GM10248 (cell line): ENCODE measurements around the gene GALNT1.

Experiments used
- CTCF ChIA-PET: fragments of 300-600 bp; sonication (Branson Sonifier 250); formaldehyde crosslinking; extraction: SDS; loops from one replicate; lab custom pipeline; 2021; ENCODE audit warnings: antibody characterized with exemption; lab: Yijun Ruan, JAX
- POLR2A ChIA-PET: fragments of 350-650 bp; sonication (Branson Sonifier 250); formaldehyde crosslinking; extraction: SDS; loops from one replicate; lab custom pipeline; 2020; ENCODE audit warnings: antibody characterized with exemption; lab: Yijun Ruan, JAX
- DNase-seq: peaks from one replicate; pipeline ENCODE4 v3.0.0; 2012; ENCODE audit errors: extremely low spot score
- TF ChIP-seq, protein P1 (sequence below): IDR thresholded peaks from 2 replicates; pipeline ENCODE4 v1.5.1; 2012; ENCODE audit warnings: mild to moderate bottlenecking, low read depth; ENCODE audit errors: extremely low read depth, missing control alignments, control extremely low read depth

Gene GALNT1

DNA sequence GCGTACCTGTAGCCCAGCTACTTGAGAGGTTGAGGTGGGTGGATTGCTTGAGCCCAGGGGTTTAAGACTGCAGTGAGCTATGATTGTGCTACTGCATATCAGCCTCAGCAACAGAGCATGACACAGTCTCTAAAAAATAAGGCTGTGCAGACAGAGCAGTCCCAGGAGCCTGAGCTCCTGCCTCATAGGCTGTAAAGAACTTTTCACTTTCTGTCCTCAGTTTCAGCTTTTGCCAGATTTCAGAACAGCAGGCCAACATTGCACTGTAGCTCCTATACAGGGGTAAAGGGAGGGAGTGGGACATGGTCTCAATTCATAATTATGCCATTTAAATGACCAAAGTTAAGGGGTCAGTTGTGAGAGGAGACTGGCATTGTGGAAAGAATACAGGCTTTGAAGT, 150.6 kb downstream of the GALNT1 start:
- CTCF ChIA-PET: interaction anchor here (1.0 to 1.7 kb wide), 3 partner anchors 15 to 209 kb away, joined by 3 read pairs; no protein-coding TSS in a partner anchor
- DNase-seq: no peak
- POLR2A ChIA-PET: no interaction called here
- TF ChIP-seq, protein P1, sequence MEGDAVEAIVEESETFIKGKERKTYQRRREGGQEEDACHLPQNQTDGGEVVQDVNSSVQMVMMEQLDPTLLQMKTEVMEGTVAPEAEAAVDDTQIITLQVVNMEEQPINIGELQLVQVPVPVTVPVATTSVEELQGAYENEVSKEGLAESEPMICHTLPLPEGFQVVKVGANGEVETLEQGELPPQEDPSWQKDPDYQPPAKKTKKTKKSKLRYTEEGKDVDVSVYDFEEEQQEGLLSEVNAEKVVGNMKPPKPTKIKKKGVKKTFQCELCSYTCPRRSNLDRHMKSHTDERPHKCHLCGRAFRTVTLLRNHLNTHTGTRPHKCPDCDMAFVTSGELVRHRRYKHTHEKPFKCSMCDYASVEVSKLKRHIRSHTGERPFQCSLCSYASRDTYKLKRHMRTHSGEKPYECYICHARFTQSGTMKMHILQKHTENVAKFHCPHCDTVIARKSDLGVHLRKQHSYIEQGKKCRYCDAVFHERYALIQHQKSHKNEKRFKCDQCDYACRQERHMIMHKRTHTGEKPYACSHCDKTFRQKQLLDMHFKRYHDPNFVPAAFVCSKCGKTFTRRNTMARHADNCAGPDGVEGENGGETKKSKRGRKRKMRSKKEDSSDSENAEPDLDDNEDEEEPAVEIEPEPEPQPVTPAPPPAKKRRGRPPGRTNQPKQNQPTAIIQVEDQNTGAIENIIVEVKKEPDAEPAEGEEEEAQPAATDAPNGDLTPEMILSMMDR: no peak

DNA sequence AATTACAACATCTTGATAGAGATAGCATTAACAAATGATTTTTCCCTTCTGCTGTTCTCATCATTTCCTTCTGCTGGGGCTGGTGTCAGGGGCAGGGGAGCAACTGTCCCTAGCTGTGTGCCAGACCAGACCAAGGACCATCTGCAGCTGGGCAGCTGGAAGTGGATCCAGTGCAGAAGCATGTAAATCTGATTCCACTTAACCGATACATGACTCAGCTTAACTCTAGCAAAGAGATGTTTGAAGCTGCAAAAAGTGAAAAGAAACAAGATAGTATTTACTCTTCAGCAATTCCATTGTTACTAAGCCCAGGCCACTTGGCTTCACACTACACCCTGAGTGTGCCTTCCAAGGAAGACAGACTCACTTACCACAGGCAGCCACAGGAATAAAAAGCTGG, 151.1 kb downstream of the GALNT1 start:
- DNase-seq: no peak
- ChIA-PET CTCF (interaction anchor here (1.3 to 1.7 kb wide), 2 partner anchors 14 to 209 kb away, joined by 3 read pairs; no protein-coding TSS in a partner anchor), POLR2A (no interaction called here)
- TF ChIP-seq, protein P1: no peak

DNA sequence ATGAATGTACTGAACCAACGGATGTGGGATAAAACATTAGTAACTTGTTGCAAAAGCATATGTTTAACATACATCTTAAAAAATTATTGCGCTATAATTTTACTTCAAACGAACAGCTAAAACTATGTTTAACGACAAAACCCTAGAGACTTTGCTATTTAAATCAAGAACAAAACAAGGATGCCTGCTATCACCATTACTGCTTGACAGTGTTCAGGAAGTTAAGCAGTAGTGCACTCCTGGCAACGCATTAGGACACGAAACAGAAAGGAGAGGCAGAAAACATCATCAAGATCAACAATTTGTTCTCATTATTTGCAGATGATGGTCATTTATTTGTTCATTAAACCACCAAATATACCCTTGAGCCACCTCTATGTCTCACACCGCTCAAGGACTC, 151.9 kb downstream of the GALNT1 start:
- POLR2A ChIA-PET: no interaction called here
- CTCF ChIA-PET: interaction anchor here (1.7 kb wide), 1 partner anchor 208 kb away, joined by 3 read pairs; no protein-coding TSS in a partner anchor
- no peak for DNase-seq
- TF ChIP-seq, protein P1: no peak

GRCh38 chr18:35736696-35737095, 155.2 kb downstream of the GALNT1 start:
- no peak for DNase-seq
- TF ChIP-seq, protein P1: no peak
- ChIA-PET POLR2A (no interaction called here), CTCF (interaction anchor here (0.8 to 1.5 kb wide), 2 partner anchors 14 to 214 kb away, joined by 3 to 5 read pairs; no protein-coding TSS in a partner anchor)

DNA sequence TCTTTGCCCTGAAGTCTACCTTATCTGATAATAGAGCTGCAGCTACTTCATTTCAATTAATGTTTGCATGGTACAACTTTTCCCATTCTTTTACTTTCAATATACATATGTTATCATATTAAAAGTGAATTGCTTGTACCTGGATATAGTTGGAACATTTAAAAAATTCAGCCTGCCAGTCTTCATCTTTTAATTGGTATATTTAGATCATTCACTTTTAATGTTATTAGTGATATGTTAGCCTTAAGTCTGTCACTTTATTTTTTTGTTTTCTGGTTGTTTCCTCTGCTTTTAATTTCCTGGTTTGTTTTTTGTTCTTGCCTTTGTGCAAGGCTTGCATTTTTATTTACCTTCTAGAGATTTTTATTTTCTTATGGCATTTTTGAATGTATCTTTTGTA, 158.2 kb downstream of the GALNT1 start:
- TF ChIP-seq, protein P1: no peak
- no peak for DNase-seq
- CTCF ChIA-PET: interaction anchor here (1.0 to 1.4 kb wide), 2 partner anchors 15 to 16 kb away, joined by 3 read pairs; no protein-coding TSS in a partner anchor
- POLR2A ChIA-PET: no interaction called here

DNA sequence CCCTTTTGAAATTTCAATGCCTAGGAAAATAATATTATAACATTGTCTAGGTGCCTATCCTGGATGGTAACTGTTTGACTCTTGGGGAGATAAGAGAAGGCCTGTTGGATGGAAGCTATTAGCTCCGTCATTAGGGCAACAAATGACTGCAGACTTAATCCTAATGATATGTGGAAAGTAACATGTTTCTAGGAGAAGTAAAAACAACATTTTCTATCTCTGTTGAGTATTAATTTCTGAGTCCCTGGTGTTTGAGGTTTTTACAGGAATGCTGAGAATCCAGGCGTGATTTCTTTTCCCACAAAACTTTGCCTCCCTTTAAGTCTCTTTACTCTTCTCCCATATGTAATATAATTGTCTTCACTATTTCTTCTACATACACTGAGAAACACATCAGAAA, 159.1 kb downstream of the GALNT1 start:
- ChIA-PET CTCF (interaction anchor here (1.4 to 1.7 kb wide), 2 partner anchors 14 to 16 kb away, joined by 3 to 7 read pairs; no protein-coding TSS in a partner anchor), POLR2A (no interaction called here)
- no peak for DNase-seq
- TF ChIP-seq, protein P1: no peak
